ENCODE results near the gene MAP7D2.

The MAP7D2 gene

GRCh38 chrX:20112022-20112774, 4.5 kb downstream of the MAP7D2 start:
- no peak for DNase-seq (ENCODE audit: low read depth)

DNA sequence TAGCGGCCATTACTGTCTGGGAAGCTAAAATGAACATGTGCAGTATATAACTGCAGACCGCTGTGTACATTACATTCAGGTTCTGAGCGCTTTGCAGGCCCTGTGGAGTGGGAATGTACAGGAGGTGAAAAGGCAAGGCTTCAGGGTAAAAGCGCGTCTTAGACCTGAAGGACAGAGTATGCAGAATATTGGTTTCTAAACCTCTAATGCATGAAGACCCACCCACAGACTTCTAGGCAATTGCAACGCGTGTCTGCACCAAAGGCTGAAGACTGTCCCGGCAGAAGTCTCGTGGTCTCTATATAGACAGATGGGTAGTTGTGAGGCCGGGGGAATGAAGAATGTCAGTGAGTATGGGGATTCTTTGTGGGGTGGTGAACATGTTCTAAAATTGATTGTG, 5.4 kb downstream of the MAP7D2 start:
- DNase-seq (ENCODE audit: low read depth) = no peak

DNA sequence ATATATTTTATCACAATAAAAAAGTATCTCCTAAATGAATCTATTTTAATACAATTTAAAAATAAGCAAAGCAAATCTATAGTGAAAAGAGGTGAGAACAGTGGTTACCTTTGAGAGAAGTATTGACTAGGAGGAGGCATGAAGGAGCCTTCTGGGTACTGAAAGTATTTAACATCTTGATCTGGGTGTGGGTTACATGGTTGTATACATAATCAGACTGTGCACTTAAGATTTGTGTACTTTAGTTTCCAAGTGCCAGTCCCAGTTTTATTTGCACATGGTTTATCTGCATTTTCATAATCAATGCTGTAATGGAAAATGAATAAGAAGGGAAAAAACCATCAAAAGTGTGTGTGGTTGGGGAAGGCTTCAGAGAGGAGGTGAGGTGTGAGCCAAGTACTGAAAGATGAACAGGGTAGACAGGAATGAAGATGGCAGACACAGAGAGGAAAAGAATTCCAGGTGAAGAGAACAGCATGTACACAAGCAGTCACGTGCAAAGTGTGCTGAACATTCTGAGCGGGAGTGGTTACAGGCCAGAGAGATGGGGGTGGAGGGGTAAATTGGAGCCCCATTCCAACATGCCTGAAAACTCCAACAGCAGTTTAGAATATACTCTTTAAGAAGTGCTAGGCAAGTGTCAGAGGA, 14.6 kb downstream of the MAP7D2 start:
- DNase-seq (ENCODE audit: low read depth) = no peak

GRCh38 chrX:20091499-20091898, 25.2 kb downstream of the MAP7D2 start:
- no peak for DNase-seq (ENCODE audit: low read depth)

DNA sequence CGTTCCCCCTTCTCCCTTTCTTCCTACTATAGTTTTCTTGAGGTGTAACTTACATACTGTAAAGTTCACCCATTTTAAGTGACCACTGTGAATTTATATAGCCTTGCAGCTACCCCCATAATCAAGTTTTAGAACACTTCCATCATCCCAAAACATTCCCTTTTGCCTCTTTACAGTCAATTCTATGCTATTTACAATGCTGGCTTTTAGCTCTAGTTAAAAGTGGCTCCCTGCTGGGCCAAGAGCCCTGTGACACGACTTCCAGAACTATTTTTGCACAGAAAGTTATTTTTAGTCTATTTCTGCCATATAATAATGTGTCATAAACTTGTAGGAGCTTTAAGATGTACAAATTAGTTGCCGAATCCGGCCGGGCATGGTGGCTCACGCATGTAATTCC, 26.9 kb downstream of the MAP7D2 start:
- no peak for DNase-seq (ENCODE audit: low read depth)

DNA sequence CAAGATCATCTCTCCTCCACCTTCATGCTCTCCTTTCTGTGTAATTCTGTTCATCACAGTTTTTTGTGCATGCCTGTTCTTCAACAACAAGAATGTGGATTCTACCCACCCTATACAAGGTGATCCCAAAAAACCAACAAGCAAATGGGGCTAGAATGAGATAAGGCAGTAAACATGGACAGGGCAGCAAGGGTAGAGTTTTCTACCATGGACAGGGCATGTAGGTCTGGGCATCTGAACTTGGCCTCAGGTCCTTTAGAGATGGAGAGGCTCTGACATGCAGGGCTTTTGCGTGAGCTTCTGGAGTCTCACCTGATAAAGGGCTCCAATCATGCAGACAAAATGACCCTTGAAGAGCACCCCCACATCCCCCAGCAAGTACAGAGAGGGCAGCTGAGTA, 36.4 kb downstream of the MAP7D2 start:
- no peak for DNase-seq (ENCODE audit: low read depth)

GRCh38 chrX:20071511-20072079, 45.1 kb downstream of the MAP7D2 start:
- DNase-seq (ENCODE audit: low read depth) = no peak

GRCh38 chrX:20067709-20068561, 48.8 kb downstream of the MAP7D2 start:
- peak; percentile 74 for DNase-seq (ENCODE audit: low read depth)

GRCh38 chrX:20066968-20067708, 49.6 kb downstream of the MAP7D2 start:
- peak; percentile 35 for DNase-seq (ENCODE audit: low read depth)

DNA sequence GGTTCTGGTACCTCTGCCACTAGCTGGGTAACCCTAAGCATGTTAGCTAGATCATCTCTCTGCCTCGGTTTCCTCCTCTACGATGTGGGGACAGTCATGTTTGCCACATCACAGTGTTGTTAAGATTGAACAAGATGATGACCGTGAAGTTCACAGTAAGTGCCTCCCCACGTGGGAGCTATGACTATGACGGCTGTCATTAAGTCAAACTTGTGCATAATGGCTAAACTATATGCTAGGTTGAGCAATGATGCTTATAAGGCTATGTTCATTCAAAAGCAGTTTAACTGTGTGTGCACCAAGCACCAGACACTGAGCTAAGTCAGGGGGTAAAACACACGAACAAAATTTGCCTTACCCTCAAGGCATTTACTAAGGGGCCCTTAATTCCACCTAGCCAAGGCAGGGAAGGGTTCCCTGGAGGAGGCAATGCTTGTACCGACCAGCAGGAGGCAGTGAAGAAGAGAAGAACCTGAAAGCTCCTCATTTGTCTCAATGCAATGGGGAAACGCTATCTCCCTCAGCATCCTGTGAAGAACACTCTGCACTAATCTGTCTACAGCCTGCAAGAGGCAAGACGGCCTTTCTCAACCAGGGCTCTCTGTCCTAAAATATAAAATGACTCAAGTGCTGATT, 52.9 kb downstream of the MAP7D2 start:
- DNase-seq (ENCODE audit: low read depth) = no peak

DNA sequence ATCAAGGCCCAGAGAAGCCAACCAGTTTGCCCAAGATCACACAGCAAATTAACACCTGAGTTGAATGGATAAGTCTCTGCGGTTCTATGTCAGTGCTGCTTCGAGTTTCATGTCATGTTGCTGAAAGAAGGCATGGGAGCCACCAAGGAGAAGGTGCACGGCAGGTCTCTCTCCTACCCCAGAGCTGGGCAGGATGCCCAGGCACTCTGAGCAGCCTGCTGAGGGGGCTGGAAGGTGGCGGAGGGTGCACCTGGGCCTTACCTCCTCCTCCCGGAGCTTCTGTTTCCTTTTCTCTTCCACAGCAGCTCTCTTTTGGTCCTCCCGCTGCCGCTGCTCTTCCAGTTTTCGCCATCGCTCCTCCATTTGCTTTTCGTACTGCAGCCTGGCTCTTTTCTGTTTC, 53.6 kb downstream of the MAP7D2 start:
- no peak for DNase-seq (ENCODE audit: low read depth)

- DNase-seq (ENCODE audit: low read depth) = peak; percentile 52
These were observed 54.9 kb downstream of the MAP7D2 start for GRCh38 chrX:20061855-20062254.

DNA sequence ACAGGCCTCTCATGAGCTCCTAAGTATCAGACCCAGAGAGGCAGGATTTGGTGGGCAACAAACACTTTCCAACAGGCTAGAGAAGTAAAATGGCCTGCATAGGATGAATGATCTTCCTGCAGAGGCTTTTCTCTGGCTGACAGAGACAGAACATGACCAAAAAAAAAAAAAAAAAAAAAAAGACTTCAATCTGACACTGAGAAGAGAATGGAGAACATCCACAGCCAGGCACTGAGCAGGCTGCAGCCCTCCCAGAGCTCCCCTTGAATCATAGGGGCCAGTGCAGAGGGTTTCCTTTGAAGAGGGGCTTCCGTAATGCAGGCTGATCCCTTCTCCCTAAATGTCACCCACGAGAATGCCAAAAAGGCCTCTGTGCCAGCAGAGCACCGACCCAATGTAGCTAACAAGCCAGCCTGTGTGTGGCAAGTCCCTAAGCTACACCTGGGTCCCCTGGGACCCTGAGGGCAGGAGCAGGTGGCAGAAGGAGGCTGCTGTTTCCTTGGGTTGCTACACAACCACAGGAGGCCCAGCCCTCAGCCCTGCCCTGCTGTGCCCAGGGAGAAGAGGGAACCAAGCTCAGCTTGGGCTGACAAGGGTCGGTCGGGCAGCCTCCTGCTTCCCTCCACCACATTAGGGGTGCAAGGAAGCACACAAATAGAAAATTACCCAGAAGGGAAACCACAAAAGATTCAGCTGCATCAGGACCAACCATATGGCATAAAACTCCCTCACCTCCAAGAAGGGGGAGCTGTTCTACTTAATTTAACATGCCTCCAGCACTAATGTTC, 55.6 kb downstream of the MAP7D2 start:
- no peak for DNase-seq (ENCODE audit: low read depth)

- no peak for DNase-seq (ENCODE audit: low read depth)
These were observed 57.1 kb downstream of the MAP7D2 start for GRCh38 chrX:20059467-20060128.

GRCh38 chrX:20057479-20057878, 59.2 kb downstream of the MAP7D2 start:
- no peak for DNase-seq (ENCODE audit: low read depth)

GRCh38 chrX:20056704-20057103, 60.0 kb downstream of the MAP7D2 start:
- DNase-seq (ENCODE audit: low read depth) = no peak

DNA sequence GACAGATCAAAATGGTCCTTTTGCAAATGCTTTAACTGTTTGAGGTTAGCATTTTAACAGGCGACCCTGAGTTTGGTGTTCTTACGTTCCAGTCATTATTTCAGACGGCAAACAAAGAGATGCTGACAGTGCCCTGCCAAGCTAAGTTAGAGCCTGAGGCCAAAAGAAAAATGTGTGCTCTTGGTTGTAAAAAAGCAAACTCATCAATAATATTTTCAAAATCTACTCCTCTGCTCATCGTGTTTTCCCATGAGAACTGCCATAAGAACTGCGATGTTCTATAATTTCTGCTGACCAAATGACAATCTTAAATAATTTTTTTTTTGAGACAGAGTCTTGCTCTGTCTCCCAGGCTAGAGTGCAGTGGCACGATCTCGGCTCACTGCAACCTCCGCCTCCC, 63.2 kb downstream of the MAP7D2 start:
- DNase-seq (ENCODE audit: low read depth) = no peak

- no peak for DNase-seq (ENCODE audit: low read depth)
These were observed 69.8 kb downstream of the MAP7D2 start for GRCh38 chrX:20046864-20047263.

GRCh38 chrX:20046223-20046622, 70.5 kb downstream of the MAP7D2 start:
- DNase-seq (ENCODE audit: low read depth) = no peak

DNA sequence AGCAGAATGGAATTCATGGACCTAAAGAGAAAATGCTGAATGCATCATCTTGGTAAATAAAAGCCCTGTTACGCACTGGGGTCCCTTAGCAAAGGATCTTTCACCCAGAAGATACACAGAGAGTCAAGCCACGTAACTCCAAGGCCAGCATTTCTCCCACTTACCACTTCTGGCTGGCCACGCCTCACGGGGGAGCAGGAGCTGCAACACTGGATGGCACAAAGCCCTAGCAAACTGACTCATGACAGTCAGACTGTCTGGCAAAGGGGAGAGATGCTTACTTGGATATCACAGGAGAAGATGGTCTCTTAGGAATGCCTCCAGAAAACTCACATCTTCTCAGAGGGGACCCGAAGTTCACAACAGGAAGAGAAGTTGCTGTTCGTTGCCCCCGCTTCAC, 74.5 kb downstream of the MAP7D2 start:
- DNase-seq (ENCODE audit: low read depth) = no peak

All from fibroblast of gingiva (primary cell).